Right lobe of liver (tissue), 4 donors: Measurements from ENCODE around the gene ZNF574.
"Not testable (repeated sequence)": the region's sequence is repeated elsewhere in the genome, so short reads cannot be mapped to it uniquely, and the experiment has no call there.

Source experiments
- POLR2A ChIP-seq: fragments of 450-650 bp; IDR thresholded peaks from one replicate; pipeline ENCODE4 v1.6.1; 2017; ENCODE audit warnings: antibody characterized with exemption, mild to moderate bottlenecking
- TF ChIP-seq, protein P1 (sequence below), 4 donors: fragments of 200-600 bp in 3 of 4; fragments of 450-650 bp in 1 of 4; IDR thresholded peaks; one replicate each; pipeline versions ENCODE4 v1.5.1 to v1.8.0; 2016 to 2022; ENCODE audit warnings: antibody characterized with exemption in 4 of 4, mild to moderate bottlenecking in 2 of 4
- donor health status: DM: no; HTN: no; CAD: no.
- donor health status: DM: no; HTN: no; CAD: no.
- donor health status: DM: no; HTN: yes; CAD: no.

DNA sequence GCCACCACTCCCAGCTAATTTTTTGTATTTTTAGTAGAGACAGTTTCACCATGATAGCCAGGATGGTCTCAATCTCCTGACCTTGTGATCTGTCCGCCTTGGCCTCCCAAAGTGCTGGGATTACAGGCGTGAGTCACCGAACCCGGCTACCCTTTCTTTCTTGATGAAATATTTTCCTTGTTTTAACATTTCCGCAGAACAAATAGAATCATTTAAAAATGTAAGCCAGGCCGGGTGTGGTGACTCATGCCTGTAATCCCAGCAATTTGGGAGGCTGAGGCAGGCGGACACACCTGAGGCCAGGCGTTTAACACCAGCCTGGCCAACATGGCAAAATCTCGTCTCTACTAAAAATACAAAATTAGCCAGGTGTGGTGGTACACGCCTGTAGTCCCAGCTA, 24.3 kb downstream of the ZNF574 start:
- TF ChIP-seq, protein P1, sequence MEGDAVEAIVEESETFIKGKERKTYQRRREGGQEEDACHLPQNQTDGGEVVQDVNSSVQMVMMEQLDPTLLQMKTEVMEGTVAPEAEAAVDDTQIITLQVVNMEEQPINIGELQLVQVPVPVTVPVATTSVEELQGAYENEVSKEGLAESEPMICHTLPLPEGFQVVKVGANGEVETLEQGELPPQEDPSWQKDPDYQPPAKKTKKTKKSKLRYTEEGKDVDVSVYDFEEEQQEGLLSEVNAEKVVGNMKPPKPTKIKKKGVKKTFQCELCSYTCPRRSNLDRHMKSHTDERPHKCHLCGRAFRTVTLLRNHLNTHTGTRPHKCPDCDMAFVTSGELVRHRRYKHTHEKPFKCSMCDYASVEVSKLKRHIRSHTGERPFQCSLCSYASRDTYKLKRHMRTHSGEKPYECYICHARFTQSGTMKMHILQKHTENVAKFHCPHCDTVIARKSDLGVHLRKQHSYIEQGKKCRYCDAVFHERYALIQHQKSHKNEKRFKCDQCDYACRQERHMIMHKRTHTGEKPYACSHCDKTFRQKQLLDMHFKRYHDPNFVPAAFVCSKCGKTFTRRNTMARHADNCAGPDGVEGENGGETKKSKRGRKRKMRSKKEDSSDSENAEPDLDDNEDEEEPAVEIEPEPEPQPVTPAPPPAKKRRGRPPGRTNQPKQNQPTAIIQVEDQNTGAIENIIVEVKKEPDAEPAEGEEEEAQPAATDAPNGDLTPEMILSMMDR (IDR thresholded peaks at IDR 0.05) = not testable (repeated sequence)
- not testable (repeated sequence) for TF ChIP-seq POLR2A
